ENCODE measurements around the gene GSTCD. TPM values are rescaled to one million over a fixed set of nuclear protein-coding genes. Genes with fewer than 3 reads are reported as not detected.

The GSTCD gene
- total RNA-seq, 1 donor from 2014 or later: 14.0 TPM

GRCh38 chr4:105822061-105822460, 113.5 kb downstream of the GSTCD start:
- H3K27ac Mint-ChIP-seq (ENCODE audit: unreplicated experiment): no peak overlapping the region
- H3K9me3 Mint-ChIP-seq (ENCODE audit: unreplicated experiment): no peaks in the 10 kb centered on the region
- no peak for DNase-seq (ENCODE audit: low spot score)

GRCh38 chr4:105828074-105828473, 119.5 kb downstream of the GSTCD start:
- H3K36me3 Mint-ChIP-seq (ENCODE audit: low read depth, unreplicated experiment): no peaks in the 10 kb centered on the region
- no peaks in the 10 kb centered on the region for H3K9me3 Mint-ChIP-seq (ENCODE audit: unreplicated experiment)
- TF ChIP-seq CTCF (IDR thresholded peaks at IDR 0.05; ENCODE audit: unreplicated experiment): no peak
- no peak overlapping the region for H3K4me3 Mint-ChIP-seq (ENCODE audit: unreplicated experiment)
- H3K27me3 Mint-ChIP-seq (ENCODE audit: unreplicated experiment): no peaks in the 10 kb centered on the region
- H3K4me1 Mint-ChIP-seq (ENCODE audit: unreplicated experiment): peaks cover 3% of the 10 kb centered on the region
- no peak overlapping the region for H3K27ac Mint-ChIP-seq (ENCODE audit: unreplicated experiment)
- DNase-seq (ENCODE audit: low spot score): no peak

More at GRCh38 chr4:105822061-105822460, 113.5 kb downstream of the GSTCD start:
- H3K4me1 Mint-ChIP-seq (ENCODE audit: unreplicated experiment): no peaks in the 10 kb centered on the region
- H3K27me3 Mint-ChIP-seq (ENCODE audit: unreplicated experiment): peaks cover 2% of the 10 kb centered on the region
- no peak overlapping the region for H3K4me3 Mint-ChIP-seq (ENCODE audit: unreplicated experiment)
- TF ChIP-seq CTCF (IDR thresholded peaks at IDR 0.05; ENCODE audit: unreplicated experiment): no peak
- H3K36me3 Mint-ChIP-seq (ENCODE audit: low read depth, unreplicated experiment): no peaks in the 10 kb centered on the region

DNA sequence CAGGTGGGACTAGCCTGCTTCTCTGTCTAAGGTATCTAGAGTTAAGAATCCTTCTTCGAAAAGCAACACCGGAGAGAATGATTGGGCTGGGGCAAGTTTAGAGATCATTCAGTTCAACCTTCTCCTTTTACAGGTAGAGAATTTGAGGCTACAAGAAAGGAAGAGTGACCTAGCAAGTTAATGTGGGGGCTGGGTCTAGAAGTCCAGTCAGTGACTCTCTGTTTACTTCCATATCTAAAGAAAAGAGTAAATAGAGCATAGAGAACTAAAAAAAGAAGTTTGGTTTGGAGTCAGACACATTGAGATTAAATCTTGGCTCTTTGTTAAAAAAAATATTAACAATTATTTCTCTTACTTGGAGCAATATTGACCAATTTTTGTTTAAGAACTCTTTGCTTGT, 122.6 kb downstream of the GSTCD start:
- Mint-ChIP-seq H3K9me3 (ENCODE audit: unreplicated experiment) (no peaks in the 10 kb centered on the region), H3K27me3 (ENCODE audit: unreplicated experiment) (peaks cover 2% of the 10 kb centered on the region), H3K36me3 (ENCODE audit: low read depth, unreplicated experiment) (peaks cover 9% of the 10 kb centered on the region), H3K4me3 (ENCODE audit: unreplicated experiment) (no peak overlapping the region), H3K4me1 (ENCODE audit: unreplicated experiment) (peaks cover 3% of the 10 kb centered on the region), H3K27ac (ENCODE audit: unreplicated experiment) (no peak overlapping the region)
- TF ChIP-seq CTCF (IDR thresholded peaks at IDR 0.05; ENCODE audit: unreplicated experiment): no peak
- DNase-seq (ENCODE audit: low spot score): no peak

DNA sequence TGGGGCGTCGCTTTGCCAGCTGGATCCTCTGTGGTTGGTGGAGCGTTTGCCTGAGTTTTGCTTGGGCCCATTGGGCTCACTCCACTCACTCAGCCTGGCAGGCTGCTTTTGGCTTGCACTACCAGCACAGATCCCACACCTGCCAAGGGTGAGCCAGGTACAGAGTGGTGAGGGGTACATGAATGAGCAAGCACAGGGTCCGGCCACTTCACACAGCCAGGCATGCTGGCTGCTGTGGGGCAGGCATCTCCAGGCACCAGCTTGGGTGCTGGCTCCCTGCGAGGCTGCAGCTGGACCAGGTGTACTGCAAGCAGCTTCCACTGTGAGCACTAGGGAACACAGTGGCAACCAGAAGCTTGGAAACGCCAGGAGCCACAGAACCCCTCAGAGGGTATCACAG, 126.6 kb downstream of the GSTCD start:
- Mint-ChIP-seq H3K9me3 (ENCODE audit: unreplicated experiment) (no peaks in the 10 kb centered on the region), H3K36me3 (ENCODE audit: low read depth, unreplicated experiment) (peaks cover 13% of the 10 kb centered on the region), H3K4me3 (ENCODE audit: unreplicated experiment) (no peak overlapping the region), H3K27ac (ENCODE audit: unreplicated experiment) (no peak overlapping the region), H3K27me3 (ENCODE audit: unreplicated experiment) (peaks cover 2% of the 10 kb centered on the region), H3K4me1 (ENCODE audit: unreplicated experiment) (peaks cover 7% of the 10 kb centered on the region)
- no peak for DNase-seq (ENCODE audit: low spot score)
- no peak for TF ChIP-seq CTCF (IDR thresholded peaks at IDR 0.05; ENCODE audit: unreplicated experiment)

DNA sequence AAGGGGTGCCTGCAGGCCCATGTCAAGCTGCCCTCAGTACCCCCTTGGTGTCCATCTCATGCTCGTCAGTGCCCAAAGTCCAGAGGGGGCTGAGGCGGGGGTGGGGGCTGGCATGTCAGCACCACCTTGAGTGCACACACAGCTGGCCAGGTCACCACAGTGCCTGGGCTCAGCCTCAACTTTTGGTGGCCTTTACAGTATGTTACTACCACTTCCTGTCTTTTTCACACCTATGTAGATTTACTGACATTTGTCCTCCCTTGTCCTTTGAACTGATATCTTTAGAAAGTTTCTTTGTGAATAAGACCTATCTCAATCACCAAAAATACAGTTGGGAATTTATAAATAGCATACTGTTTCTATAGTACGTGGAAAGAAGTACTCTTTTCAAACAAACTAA, 128.0 kb downstream of the GSTCD start:
- H3K27me3 Mint-ChIP-seq (ENCODE audit: unreplicated experiment): peaks cover 2% of the 10 kb centered on the region
- peak overlapping the region; percentile 37 for H3K4me3 Mint-ChIP-seq (ENCODE audit: unreplicated experiment)
- DNase-seq (ENCODE audit: low spot score): no peak
- H3K27ac Mint-ChIP-seq (ENCODE audit: unreplicated experiment): no peak overlapping the region
- no peak for TF ChIP-seq CTCF (IDR thresholded peaks at IDR 0.05; ENCODE audit: unreplicated experiment)
- H3K9me3 Mint-ChIP-seq (ENCODE audit: unreplicated experiment): no peaks in the 10 kb centered on the region
- H3K36me3 Mint-ChIP-seq (ENCODE audit: low read depth, unreplicated experiment): peaks cover 13% of the 10 kb centered on the region
- peaks cover 7% of the 10 kb centered on the region for H3K4me1 Mint-ChIP-seq (ENCODE audit: unreplicated experiment)

All from endothelial cell (in vitro differentiated cells).